A549 (cell line): ENCODE results near the gene APBA1. TPM values are rescaled to one million over a fixed set of nuclear protein-coding genes. Genes with fewer than 3 reads are reported as not detected.

Source experiments
- ATAC-seq, 2 experiments: fragments of 200-7000 bp in 1 of 2; fragments of >200 bp in 1 of 2; cut with Nextera tagmentation in 1 of 2; cut with Tn5 transposase in 1 of 2; 3 replicates each; pipeline versions ENCODE4 v1.8.0 to v1.9.1; 2018 to 2020; ENCODE audit warnings: mild to moderate bottlenecking in 1 of 2, moderate library complexity in 1 of 2
- CTCF ChIA-PET: fragments of 300-600 bp; sonication (Branson Sonifier 250); formaldehyde crosslinking; extraction: SDS; loops from one replicate; lab custom pipeline; 2021; ENCODE audit warnings: antibody characterized with exemption, inconsistent platforms; lab: Yijun Ruan, JAX
- POLR2A ChIA-PET: fragments of 350-600 bp; formaldehyde crosslinking; extraction: SDS; loops from one replicate; lab custom pipeline; 2021; ENCODE audit warnings: antibody characterized with exemption, inconsistent platforms; lab: Yijun Ruan, JAX
- DNase-seq, 2 experiments: peaks; one replicate each; pipeline versions ENCODE4 v3.0.0 to v3.0.0-alpha.2; 2011 to 2016; ENCODE audit warnings: low read depth in 1 of 2, low spot score in 1 of 2
- FAIRE-seq: peaks from 2 replicates; lab custom pipeline; 2011; peaks lifted over from hg19 to GRCh38; lab: Jason Lieb, UNC
- H3K27ac ChIP-seq, 2 experiments: fragments of >200 bp; sonication (Bioruptor Twin); formaldehyde crosslinking; 3 replicates each; pipeline ENCODE4 v1.5.1; 2016 to 2017
- H3K4me1 ChIP-seq: fragments of >200 bp; sonication (Bioruptor Twin); formaldehyde crosslinking; 3 replicates; pipeline ENCODE4 v1.6.1; 2016
- H3K4me2 ChIP-seq: fragments of >200 bp; sonication (Bioruptor Twin); formaldehyde crosslinking; 3 replicates; pipeline ENCODE4 v1.6.1; 2016
- H3K4me3 ChIP-seq: fragments of >200 bp; sonication (Bioruptor Twin); formaldehyde crosslinking; 3 replicates; pipeline ENCODE4 v1.5.1; 2016
- H3K9me3 ChIP-seq: fragments of >200 bp; sonication (Bioruptor Twin); formaldehyde crosslinking; 3 replicates; pipeline ENCODE4 v1.6.1; 2016
- CBX8 ChIP-seq: fragments of 200-600 bp; sonication (generic); IDR thresholded peaks from 2 replicates; pipeline ENCODE4 v1.6.1; 2016
- CEBPB ChIP-seq, 2 experiments: fragments of >200 bp in 1 of 2; sonication (Bioruptor Twin) in 1 of 2; formaldehyde crosslinking in 1 of 2; IDR thresholded peaks; 2 replicates each; pipeline ENCODE4 v1.6.1; 2012 to 2016
- CHD4 ChIP-seq: fragments of 200-600 bp; sonication (generic); IDR thresholded peaks from 2 replicates; pipeline ENCODE4 v1.6.1; 2016; ENCODE audit warnings: antibody characterized with exemption, mild to moderate bottlenecking, borderline replicate concordance
- EHF ChIP-seq: fragments of 250-450 bp; sonication (Bioruptor Pico); IDR thresholded peaks from 2 replicates; pipeline ENCODE4 v1.5.0; 2020; ENCODE audit warnings: mild to moderate bottlenecking
- EHMT2 ChIP-seq: fragments of 200-600 bp; sonication (generic); IDR thresholded peaks from 2 replicates; pipeline ENCODE4 v1.6.1; 2016; ENCODE audit warnings: antibody characterized with exemption, low read depth, mild to moderate bottlenecking, moderate library complexity
- ESRRA ChIP-seq: fragments of 150-350 bp; IDR thresholded peaks from 2 replicates; pipeline ENCODE4 v1.6.1; 2014; ENCODE audit warnings: mild to moderate bottlenecking, low read length, borderline replicate concordance
- FOSB ChIP-seq: fragments of 250-450 bp; sonication (Bioruptor Pico); IDR thresholded peaks from 2 replicates; pipeline ENCODE4 v1.5.0; 2020; ENCODE audit warnings: mild to moderate bottlenecking, moderate library complexity
- GATA3 ChIP-seq: IDR thresholded peaks from 2 replicates; pipeline ENCODE4 v1.6.1; 2012; ENCODE audit warnings: borderline replicate concordance
- HDAC2 ChIP-seq: fragments of 200-600 bp; sonication (generic); IDR thresholded peaks from 2 replicates; pipeline ENCODE4 v1.6.1; 2016
- HEYL ChIP-seq: fragments of 250-450 bp; sonication (Bioruptor Pico); IDR thresholded peaks from 2 replicates; pipeline ENCODE4 v1.8.0; 2021; ENCODE audit warnings: mild to moderate bottlenecking, moderate library complexity
- HOXA7 ChIP-seq: fragments of 250-450 bp; sonication (Bioruptor Pico); IDR thresholded peaks from 2 replicates; pipeline ENCODE4 v1.5.0; 2020; ENCODE audit warnings: mild to moderate bottlenecking, moderate library complexity
- HOXB5 ChIP-seq: fragments of 250-450 bp; sonication (Bioruptor Pico); IDR thresholded peaks from 2 replicates; pipeline ENCODE4 v1.5.0; 2020; ENCODE audit warnings: mild to moderate bottlenecking, moderate library complexity
- MYC ChIP-seq: IDR thresholded peaks from 2 replicates; pipeline ENCODE4 v1.6.1; 2012; ENCODE audit warnings: mild to moderate bottlenecking, inconsistent platforms, low read length, improper control_type of control experiment, borderline replicate concordance
- NPAS2 ChIP-seq: fragments of 250-450 bp; sonication (Bioruptor Pico); IDR thresholded peaks from 2 replicates; pipeline ENCODE4 v1.8.0; 2022; ENCODE audit warnings: mild to moderate bottlenecking, moderate library complexity, borderline replicate concordance
- POLR2AphosphoS2 ChIP-seq: conservative IDR thresholded peaks from 2 replicates; pipeline ENCODE4 v1.6.1; 2012; ENCODE audit warnings: low read length, improper control_type of control experiment, inconsistent platforms
- RFX5 ChIP-seq: fragments of 450-650 bp; IDR thresholded peaks from 2 replicates; pipeline ENCODE4 v1.7.1; 2014; ENCODE audit warnings: antibody characterized with exemption, mild to moderate bottlenecking, moderate library complexity
- SMC3 ChIP-seq: fragments of >200 bp; sonication (Bioruptor Twin); formaldehyde crosslinking; IDR thresholded peaks from 3 replicates; pipeline ENCODE4 v1.6.1; 2018; ENCODE audit warnings: inconsistent platforms
- SREBF2 ChIP-seq: fragments of 450-650 bp; IDR thresholded peaks from 2 replicates; pipeline ENCODE4 v1.6.1; 2014; ENCODE audit warnings: mild to moderate bottlenecking, moderate library complexity
- ZC3H11A ChIP-seq: fragments of 450-650 bp; IDR thresholded peaks from 2 replicates; pipeline ENCODE4 v1.6.1; 2014; ENCODE audit warnings: antibody characterized with exemption, mild to moderate bottlenecking
- ZFP36 ChIP-seq: fragments of 450-650 bp; IDR thresholded peaks from 2 replicates; pipeline ENCODE4 v1.6.1; 2014; ENCODE audit warnings: borderline replicate concordance; ENCODE audit not compliant: partially characterized antibody
- WGBS: methylation state at CpG from one replicate; pipeline ENCODE4 v1.1.6; 2017; ENCODE audit errors: missing lambda C conversion rate; 5-methylcytosine and 5-hydroxymethylcytosine counted together
- polyA plus RNA-seq, 4 experiments: library from polyadenylated mRNA; depleted of rRNA in 3 of 4; stranded (reverse); fragments of >200 nt; fragmentation: RNase III in 1 of 4; extraction: RNeasy Plus Mini Kit Qiagen cat#74134 plus additional on column Dnase treatment in 1 of 4; gene quantifications; 2 replicates in 3 of 4; 3 replicates in 1 of 4; pipeline ENCODE4 v1.2.3, GENCODE V29; 2011 to 2017
- TF ChIP-seq, protein P1 (sequence below): IDR thresholded peaks from 2 replicates; pipeline ENCODE4 v1.6.1; 2012
- TF ChIP-seq, protein P2 (sequence below): fragments of >200 bp; sonication (Bioruptor Twin); formaldehyde crosslinking; IDR thresholded peaks from 3 replicates; pipeline ENCODE4 v1.6.1; 2016
- TF ChIP-seq, protein P3 (sequence below): fragments of 450-650 bp; IDR thresholded peaks from 2 replicates; pipeline ENCODE4 v1.6.1; 2014; ENCODE audit warnings: antibody characterized with exemption
- TF ChIP-seq, protein P4 (sequence below): fragments of >200 bp; sonication (Bioruptor Twin); formaldehyde crosslinking; IDR thresholded peaks from 2 replicates; pipeline ENCODE4 v1.6.1; 2016

Gene APBA1
- polyA plus RNA-seq, 2 of the 4 experiments (the other 2 are of a cell fraction): 0.22 to 1.6 TPM

DNA sequence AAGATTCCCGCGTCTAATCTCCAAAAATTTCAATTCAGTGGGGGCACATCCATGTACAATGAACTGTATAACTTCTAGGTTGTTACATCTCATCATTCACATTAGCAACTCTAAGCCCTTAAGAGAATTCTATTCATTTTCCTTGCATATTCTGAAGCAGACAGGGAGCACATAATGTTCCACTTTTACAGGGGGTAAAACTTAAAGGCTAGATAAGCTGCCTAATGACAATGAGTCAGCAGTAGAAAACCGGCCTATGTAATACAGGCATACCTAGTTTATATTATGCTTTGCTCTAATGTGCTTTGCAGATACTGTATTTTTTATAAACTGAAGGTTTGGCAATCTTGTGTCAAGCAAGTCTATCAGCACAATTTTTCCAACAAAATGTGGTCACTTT, 47.2 kb upstream of the APBA1 start:
- FAIRE-seq (no peak), ATAC-seq (no peak)
- no peaks in the 10 kb centered on the region for H3K9me3 ChIP-seq
- POLR2A ChIA-PET: no interaction called here
- WGBS: 89% methylated on average over 3 of the region's 3 CpGs
- no peak overlapping the region for H3K4me3 ChIP-seq
- H3K4me1 ChIP-seq: no peaks in the 10 kb centered on the region
- TF ChIP-seq ESRRA (no peak), SMC3 (no peak), HDAC2 (no peak), POLR2AphosphoS2 (no peak), HOXB5 (CRISPR knock-in tag) (no peak), EHMT2 (no peak)
- TF ChIP-seq, all 56 proteins: peak for 0
- Histone ChIP-seq H3K27ac (no peak overlapping the region), H3K4me2 (no peak overlapping the region)
- no peak for DNase-seq
- CTCF ChIA-PET: no interaction called here

DNA sequence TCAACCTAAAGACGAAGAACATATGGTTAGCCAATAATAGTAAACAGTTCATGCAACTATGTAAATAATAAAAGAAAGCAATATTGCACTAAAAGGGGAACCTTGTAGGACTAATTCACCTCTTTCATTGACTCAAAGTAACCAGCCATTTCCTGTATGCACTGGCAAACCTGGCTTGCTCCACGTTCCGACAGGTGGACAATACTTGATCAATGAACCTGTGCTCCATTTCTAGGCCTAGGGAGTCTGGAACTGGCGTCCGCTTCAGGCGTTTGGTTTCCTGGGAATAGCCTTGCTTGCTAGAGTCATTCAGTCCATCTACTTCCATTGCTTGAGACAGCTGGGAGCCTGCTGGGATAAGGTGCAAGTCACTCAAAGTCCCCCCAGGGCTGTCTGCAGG, 46.0 kb upstream of the APBA1 start:
- H3K4me1 ChIP-seq: no peaks in the 10 kb centered on the region
- no peaks in the 10 kb centered on the region for H3K9me3 ChIP-seq
- TF ChIP-seq SREBF2 (no peak), RFX5 (no peak), EHF (CRISPR knock-in tag) (no peak), HDAC2 (no peak), NPAS2 (no peak), ZC3H11A (no peak), ESRRA (no peak), HOXB5 (CRISPR knock-in tag) (no peak), FOSB (CRISPR knock-in tag) (no peak), CHD4 (no peak), GATA3 (no peak), HEYL (CRISPR knock-in tag) (no peak), MYC (no peak), CEBPB (IDR thresholded peaks at IDR 0.05) (no peak), ZFP36 (no peak)
- TF ChIP-seq, protein P1, sequence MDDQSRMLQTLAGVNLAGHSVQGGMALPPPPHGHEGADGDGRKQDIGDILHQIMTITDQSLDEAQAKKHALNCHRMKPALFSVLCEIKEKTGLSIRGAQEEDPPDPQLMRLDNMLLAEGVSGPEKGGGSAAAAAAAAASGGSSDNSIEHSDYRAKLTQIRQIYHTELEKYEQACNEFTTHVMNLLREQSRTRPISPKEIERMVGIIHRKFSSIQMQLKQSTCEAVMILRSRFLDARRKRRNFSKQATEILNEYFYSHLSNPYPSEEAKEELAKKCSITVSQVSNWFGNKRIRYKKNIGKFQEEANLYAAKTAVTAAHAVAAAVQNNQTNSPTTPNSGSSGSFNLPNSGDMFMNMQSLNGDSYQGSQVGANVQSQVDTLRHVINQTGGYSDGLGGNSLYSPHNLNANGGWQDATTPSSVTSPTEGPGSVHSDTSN: no peak
- TF ChIP-seq, protein P2, sequence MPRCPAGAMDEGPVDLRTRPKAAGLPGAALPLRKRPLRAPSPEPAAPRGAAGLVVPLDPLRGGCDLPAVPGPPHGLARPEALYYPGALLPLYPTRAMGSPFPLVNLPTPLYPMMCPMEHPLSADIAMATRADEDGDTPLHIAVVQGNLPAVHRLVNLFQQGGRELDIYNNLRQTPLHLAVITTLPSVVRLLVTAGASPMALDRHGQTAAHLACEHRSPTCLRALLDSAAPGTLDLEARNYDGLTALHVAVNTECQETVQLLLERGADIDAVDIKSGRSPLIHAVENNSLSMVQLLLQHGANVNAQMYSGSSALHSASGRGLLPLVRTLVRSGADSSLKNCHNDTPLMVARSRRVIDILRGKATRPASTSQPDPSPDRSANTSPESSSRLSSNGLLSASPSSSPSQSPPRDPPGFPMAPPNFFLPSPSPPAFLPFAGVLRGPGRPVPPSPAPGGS: no peak
- TF ChIP-seq, protein P3, sequence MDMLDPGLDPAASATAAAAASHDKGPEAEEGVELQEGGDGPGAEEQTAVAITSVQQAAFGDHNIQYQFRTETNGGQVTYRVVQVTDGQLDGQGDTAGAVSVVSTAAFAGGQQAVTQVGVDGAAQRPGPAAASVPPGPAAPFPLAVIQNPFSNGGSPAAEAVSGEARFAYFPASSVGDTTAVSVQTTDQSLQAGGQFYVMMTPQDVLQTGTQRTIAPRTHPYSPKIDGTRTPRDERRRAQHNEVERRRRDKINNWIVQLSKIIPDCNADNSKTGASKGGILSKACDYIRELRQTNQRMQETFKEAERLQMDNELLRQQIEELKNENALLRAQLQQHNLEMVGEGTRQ: no peak
- TF ChIP-seq, all 56 proteins: peak for 0
- FAIRE-seq: no peak
- Histone ChIP-seq H3K4me2 (no peak overlapping the region), H3K4me3 (no peak overlapping the region), H3K27ac (no peak overlapping the region)
- ATAC-seq: no peak
- no peak for DNase-seq
- ChIA-PET CTCF (interaction anchor here (0.7 kb wide), 1 partner anchor 657 kb away, joined by 3 read pairs; no protein-coding TSS in a partner anchor), POLR2A (no interaction called here)
- WGBS: 93% methylated on average over 6 of the region's 6 CpGs

DNA sequence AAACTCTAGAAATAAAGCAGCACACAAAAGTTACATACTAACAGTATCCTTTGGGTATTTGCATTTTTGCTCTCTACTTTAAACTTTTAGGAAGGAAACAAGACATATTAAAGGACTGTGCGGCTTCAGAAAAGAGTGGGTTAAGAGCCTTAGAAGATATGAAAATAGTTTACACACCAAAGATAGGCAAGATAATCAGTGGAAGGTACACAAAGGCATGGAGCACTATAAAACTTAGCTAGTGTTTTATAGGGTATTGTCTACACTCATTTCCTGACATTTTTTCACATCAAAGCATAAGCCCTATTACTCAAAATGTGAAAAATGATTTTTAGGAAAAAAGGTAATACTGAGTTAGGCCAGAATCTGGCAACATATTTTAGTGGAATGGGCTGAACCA, 43.7 kb upstream of the APBA1 start:
- 94% methylated on average over 1 of the region's 1 CpG for WGBS
- no peak for DNase-seq
- no peak for TF ChIP-seq ZC3H11A
- TF ChIP-seq CHD4: no peak
- TF ChIP-seq, protein P3: no peak
- TF ChIP-seq CBX8: no peak
- no peak for TF ChIP-seq ESRRA
- TF ChIP-seq, protein P4, sequence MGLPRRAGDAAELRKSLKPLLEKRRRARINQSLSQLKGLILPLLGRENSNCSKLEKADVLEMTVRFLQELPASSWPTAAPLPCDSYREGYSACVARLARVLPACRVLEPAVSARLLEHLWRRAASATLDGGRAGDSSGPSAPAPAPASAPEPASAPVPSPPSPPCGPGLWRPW: no peak
- TF ChIP-seq HOXA7 (CRISPR knock-in tag): no peak
- TF ChIP-seq ZFP36: no peak
- Histone ChIP-seq H3K4me2 (no peak overlapping the region), H3K27ac (no peak overlapping the region), H3K9me3 (no peaks in the 10 kb centered on the region), H3K4me3 (no peak overlapping the region), H3K4me1 (no peaks in the 10 kb centered on the region)
- POLR2A ChIA-PET: no interaction called here
- CTCF ChIA-PET: interaction anchor here (1.1 to 1.6 kb wide), 3 partner anchors 43 to 209 kb away, joined by 3 to 7 read pairs (median 3); partner anchors contain the start of gene APBA1
- no peak for FAIRE-seq
- no peak for ATAC-seq
